ENCODE results near the gene SLC25A42.
"Not testable (repeated sequence)": the region's sequence is repeated elsewhere in the genome, so short reads cannot be mapped to it uniquely, and the experiment has no call there.

The SLC25A42 gene

GRCh38 chr19:19142347-19142746, 78.6 kb downstream of the SLC25A42 start:
- Histone ChIP-seq H2AFZ (no peak overlapping the region), H3K4me1 (no peaks in the 10 kb centered on the region), H3K27ac (no peak overlapping the region), H3K9ac (no peak overlapping the region), H3K4me3 (ENCODE audit: low read depth, low read length) (no peak overlapping the region), H3K79me2 (peaks cover 5% of the 10 kb centered on the region), H3K9me3 (ENCODE audit: control insufficient read depth, low read length) (no peaks in the 10 kb centered on the region), H3K27me3 (ENCODE audit: control insufficient read depth, insufficient read depth, low read length) (no peaks in the 10 kb centered on the region), H3K36me3 (ENCODE audit: control insufficient read depth, insufficient read depth, low read length) (no peaks in the 10 kb centered on the region), H3K4me2 (ENCODE audit: low read length) (no peak overlapping the region)
- TF ChIP-seq CTCF (IDR thresholded peaks at IDR 0.05): no peak

GRCh38 chr19:19145281-19145680, 81.5 kb downstream of the SLC25A42 start:
- Histone ChIP-seq H3K27me3 (ENCODE audit: control insufficient read depth, insufficient read depth, low read length) (no peaks in the 10 kb centered on the region), H2AFZ (no peak overlapping the region), H3K27ac (no peak overlapping the region), H3K79me2 (no peaks in the 10 kb centered on the region), H3K9ac (no peak overlapping the region), H3K4me3 (ENCODE audit: low read depth, low read length) (no peak overlapping the region), H3K4me1 (no peaks in the 10 kb centered on the region), H3K9me3 (ENCODE audit: control insufficient read depth, low read length) (no peaks in the 10 kb centered on the region), H3K4me2 (ENCODE audit: low read length) (no peak overlapping the region), H3K36me3 (ENCODE audit: control insufficient read depth, insufficient read depth, low read length) (no peaks in the 10 kb centered on the region)
- TF ChIP-seq CTCF (IDR thresholded peaks at IDR 0.05): no peak

DNA sequence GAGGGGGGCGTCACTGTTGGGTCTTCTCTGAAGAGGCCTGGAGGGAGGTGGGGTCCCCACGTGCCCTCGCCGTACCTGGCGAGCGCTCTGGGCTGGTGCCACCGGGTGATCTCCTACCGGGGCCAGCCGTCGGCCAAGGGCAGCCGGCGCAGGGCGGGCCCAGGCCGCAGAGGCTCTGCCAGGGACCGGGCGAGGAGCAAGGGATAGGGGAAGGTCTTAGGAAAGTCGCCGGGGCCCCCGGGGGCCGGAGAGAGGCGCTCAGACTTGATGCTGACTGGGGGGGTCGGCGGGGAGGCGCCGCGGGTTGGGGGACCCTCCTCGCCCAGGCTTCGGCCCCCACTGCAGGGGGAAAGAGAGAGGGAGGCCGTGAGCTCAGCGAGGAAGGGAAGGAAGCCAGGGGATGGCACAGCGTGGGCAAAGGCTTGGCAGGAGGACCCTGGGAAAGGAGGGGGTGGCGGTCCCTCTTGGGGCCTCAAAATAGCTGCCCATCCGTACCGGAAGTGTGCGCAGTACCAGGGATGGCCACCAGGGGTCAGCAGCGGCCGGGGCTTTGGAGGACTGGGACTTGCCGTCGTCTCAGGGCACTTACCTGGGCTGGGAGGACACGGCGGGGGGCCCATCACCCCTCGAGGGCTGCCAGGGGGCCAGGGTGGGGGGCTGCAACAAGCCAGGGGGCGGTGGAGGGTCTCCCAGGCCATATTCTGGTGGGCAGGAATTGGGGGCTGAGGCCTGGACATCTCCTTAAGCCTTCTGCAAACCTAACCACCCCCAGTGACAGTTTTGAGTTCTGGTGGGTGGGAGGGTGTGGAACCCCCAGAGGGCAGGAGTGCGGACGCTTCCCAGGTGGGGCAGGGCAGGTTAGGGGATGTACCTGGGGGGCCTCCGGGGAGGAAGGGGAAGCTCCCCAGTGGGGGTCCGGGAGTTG, 82.2 kb downstream of the SLC25A42 start:
- no peaks in the 10 kb centered on the region for H3K9me3 ChIP-seq (ENCODE audit: control insufficient read depth, low read length)
- no peak overlapping the region for H3K4me3 ChIP-seq (ENCODE audit: low read depth, low read length)
- H3K27ac ChIP-seq: no peak overlapping the region
- H3K79me2 ChIP-seq: no peaks in the 10 kb centered on the region
- no peaks in the 10 kb centered on the region for H3K27me3 ChIP-seq (ENCODE audit: control insufficient read depth, insufficient read depth, low read length)
- no peaks in the 10 kb centered on the region for H3K36me3 ChIP-seq (ENCODE audit: control insufficient read depth, insufficient read depth, low read length)
- H3K9ac ChIP-seq: no peak overlapping the region
- H2AFZ ChIP-seq: peak overlapping the region; percentile 68
- no peaks in the 10 kb centered on the region for H3K4me1 ChIP-seq
- H3K4me2 ChIP-seq (ENCODE audit: low read length): peak overlapping the region; percentile 47
- TF ChIP-seq CTCF (IDR thresholded peaks at IDR 0.05): peak; percentile 97

DNA sequence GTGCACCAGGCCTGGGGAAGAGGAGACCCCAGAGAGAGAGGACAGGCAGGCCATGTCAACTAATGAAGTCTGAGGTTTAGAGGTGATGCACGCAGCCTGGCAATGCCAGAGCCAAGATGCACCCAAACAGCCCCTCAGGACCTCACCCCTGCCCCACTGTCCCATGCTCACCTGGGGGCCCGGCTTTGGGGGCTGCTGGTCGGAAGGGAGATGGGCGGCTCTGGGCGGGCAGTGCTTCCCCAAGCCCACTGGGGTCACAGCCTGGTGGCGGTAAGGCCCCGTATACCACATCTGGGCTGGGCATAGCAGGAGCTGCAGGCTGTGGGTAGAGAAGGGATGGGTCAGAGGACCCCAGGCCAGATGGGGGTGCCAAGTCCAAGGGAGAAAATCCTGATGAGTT, 83.1 kb downstream of the SLC25A42 start:
- Histone ChIP-seq H3K4me3 (ENCODE audit: low read depth, low read length) (no peak overlapping the region), H2AFZ (no peak overlapping the region), H3K27ac (no peak overlapping the region), H3K36me3 (ENCODE audit: control insufficient read depth, insufficient read depth, low read length) (no peaks in the 10 kb centered on the region), H3K4me2 (ENCODE audit: low read length) (no peak overlapping the region), H3K4me1 (no peaks in the 10 kb centered on the region), H3K9ac (no peak overlapping the region), H3K79me2 (no peaks in the 10 kb centered on the region), H3K27me3 (ENCODE audit: control insufficient read depth, insufficient read depth, low read length) (no peaks in the 10 kb centered on the region), H3K9me3 (ENCODE audit: control insufficient read depth, low read length) (no peaks in the 10 kb centered on the region)
- TF ChIP-seq CTCF (IDR thresholded peaks at IDR 0.05): no peak

GRCh38 chr19:19147344-19147743, 83.5 kb downstream of the SLC25A42 start:
- H3K9me3 ChIP-seq (ENCODE audit: control insufficient read depth, low read length): no peaks in the 10 kb centered on the region
- H3K27ac ChIP-seq: no peak overlapping the region
- no peak for TF ChIP-seq CTCF (IDR thresholded peaks at IDR 0.05)
- no peak overlapping the region for H3K9ac ChIP-seq
- no peaks in the 10 kb centered on the region for H3K79me2 ChIP-seq
- no peak overlapping the region for H3K4me2 ChIP-seq (ENCODE audit: low read length)
- no peak overlapping the region for H3K4me3 ChIP-seq (ENCODE audit: low read depth, low read length)
- no peak overlapping the region for H2AFZ ChIP-seq
- no peaks in the 10 kb centered on the region for H3K36me3 ChIP-seq (ENCODE audit: control insufficient read depth, insufficient read depth, low read length)
- H3K27me3 ChIP-seq (ENCODE audit: control insufficient read depth, insufficient read depth, low read length): no peaks in the 10 kb centered on the region
- H3K4me1 ChIP-seq: no peaks in the 10 kb centered on the region

DNA sequence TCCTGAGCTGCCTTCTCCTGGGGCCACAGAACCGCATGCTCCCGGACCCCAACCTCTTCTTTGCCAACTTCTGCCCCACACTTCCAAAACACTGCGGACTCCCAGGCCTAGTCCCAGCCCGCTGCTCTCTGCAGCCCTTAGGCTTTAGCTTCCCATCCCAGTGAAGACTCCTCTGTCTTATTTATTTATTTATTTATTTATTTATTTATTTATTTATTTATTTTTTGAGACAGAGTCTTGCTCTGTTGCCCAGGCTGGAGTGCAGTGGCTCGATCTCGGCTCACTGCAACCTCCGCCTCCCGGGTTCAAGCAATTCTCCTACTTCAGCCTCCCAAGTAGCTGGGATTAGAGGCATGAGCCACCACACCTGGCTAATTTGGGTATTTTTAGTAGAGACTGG, 84.7 kb downstream of the SLC25A42 start:
- not testable (repeated sequence) for H3K4me3 ChIP-seq (ENCODE audit: low read depth, low read length); H3K9ac ChIP-seq; H3K27me3 ChIP-seq (ENCODE audit: control insufficient read depth, insufficient read depth, low read length); H3K27ac ChIP-seq; H3K4me2 ChIP-seq (ENCODE audit: low read length); H3K79me2 ChIP-seq; H3K4me1 ChIP-seq; H3K9me3 ChIP-seq (ENCODE audit: control insufficient read depth, low read length); H3K36me3 ChIP-seq (ENCODE audit: control insufficient read depth, insufficient read depth, low read length); H2AFZ ChIP-seq

Measured in parathyroid adenoma (tissue), 2 donors.